ENCODE results near the gene ERFE. TPM values are rescaled to one million over a fixed set of nuclear protein-coding genes. Genes with fewer than 3 reads are reported as not detected.

The ERFE gene
- polyA plus RNA-seq, 1 donor from 2014 or later: not detected

DNA sequence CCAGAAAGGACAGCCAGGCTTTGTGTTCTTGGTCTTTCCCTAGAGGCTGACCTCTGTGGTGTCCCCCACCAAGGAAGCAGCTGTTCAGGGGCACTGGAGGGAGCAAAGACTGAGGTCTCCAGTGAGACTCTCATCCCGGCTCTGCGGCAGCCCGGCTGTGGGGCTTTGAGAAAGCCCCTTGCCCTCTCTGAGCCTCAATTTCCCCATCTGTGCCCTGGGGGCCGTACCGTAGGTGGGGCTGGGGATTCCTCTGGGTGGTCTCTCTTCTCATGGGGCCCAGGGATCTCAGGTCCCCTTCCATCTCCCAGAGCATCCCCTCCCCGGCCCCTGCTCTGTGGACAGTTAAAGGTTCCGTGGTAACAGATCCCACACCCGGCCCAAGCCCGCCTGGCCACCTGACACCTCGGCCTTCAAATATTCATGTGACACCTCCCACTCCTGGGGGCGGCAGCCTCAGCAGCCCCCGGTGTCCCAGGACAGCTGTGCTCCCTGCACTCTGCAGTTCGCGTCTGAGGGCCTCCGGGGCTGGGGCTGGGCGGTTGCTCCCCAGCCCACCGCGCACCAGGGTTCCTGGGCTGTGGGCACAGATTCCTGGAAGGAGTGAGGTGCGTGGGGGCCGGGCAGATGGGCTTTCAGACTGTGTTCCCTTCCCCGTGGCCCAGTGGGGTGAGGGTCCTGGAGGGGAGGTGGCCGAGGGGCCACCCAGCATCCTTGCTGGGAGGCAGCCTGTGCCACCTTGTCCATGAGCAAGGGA lies 35.4 kb upstream of the ERFE start:
- H3F3A ChIP-seq (ENCODE audit: insufficient read depth, low read length, poor library complexity, severe bottlenecking): no peaks in the 10 kb centered on the region
- no peaks in the 10 kb centered on the region for H3K27me3 ChIP-seq (ENCODE audit: insufficient read depth, low read depth, low read length)
- H3K9ac ChIP-seq (ENCODE audit: low read length): no peak overlapping the region
- no peak overlapping the region for H3K4me2 ChIP-seq (ENCODE audit: low read length)
- H3K4me3 ChIP-seq (ENCODE audit: low read length): no peak overlapping the region
- no peaks in the 10 kb centered on the region for H4K20me1 ChIP-seq (ENCODE audit: insufficient read depth)
- H3K27ac ChIP-seq (ENCODE audit: low read length): no peak overlapping the region
- no peaks in the 10 kb centered on the region for H3K9me2 ChIP-seq (ENCODE audit: insufficient read depth, low read length)
- no peak overlapping the region for H2AFZ ChIP-seq (ENCODE audit: low read depth, low read length)
- H3K9me3 ChIP-seq (ENCODE audit: low read length): no peaks in the 10 kb centered on the region
- H3K79me2 ChIP-seq (replicated peaks; ENCODE audit: insufficient read depth, low read length): no peaks in the 10 kb centered on the region
- no peaks in the 10 kb centered on the region for H3K36me3 ChIP-seq (ENCODE audit: insufficient read depth, low read length)
- TF ChIP-seq, protein P1, sequence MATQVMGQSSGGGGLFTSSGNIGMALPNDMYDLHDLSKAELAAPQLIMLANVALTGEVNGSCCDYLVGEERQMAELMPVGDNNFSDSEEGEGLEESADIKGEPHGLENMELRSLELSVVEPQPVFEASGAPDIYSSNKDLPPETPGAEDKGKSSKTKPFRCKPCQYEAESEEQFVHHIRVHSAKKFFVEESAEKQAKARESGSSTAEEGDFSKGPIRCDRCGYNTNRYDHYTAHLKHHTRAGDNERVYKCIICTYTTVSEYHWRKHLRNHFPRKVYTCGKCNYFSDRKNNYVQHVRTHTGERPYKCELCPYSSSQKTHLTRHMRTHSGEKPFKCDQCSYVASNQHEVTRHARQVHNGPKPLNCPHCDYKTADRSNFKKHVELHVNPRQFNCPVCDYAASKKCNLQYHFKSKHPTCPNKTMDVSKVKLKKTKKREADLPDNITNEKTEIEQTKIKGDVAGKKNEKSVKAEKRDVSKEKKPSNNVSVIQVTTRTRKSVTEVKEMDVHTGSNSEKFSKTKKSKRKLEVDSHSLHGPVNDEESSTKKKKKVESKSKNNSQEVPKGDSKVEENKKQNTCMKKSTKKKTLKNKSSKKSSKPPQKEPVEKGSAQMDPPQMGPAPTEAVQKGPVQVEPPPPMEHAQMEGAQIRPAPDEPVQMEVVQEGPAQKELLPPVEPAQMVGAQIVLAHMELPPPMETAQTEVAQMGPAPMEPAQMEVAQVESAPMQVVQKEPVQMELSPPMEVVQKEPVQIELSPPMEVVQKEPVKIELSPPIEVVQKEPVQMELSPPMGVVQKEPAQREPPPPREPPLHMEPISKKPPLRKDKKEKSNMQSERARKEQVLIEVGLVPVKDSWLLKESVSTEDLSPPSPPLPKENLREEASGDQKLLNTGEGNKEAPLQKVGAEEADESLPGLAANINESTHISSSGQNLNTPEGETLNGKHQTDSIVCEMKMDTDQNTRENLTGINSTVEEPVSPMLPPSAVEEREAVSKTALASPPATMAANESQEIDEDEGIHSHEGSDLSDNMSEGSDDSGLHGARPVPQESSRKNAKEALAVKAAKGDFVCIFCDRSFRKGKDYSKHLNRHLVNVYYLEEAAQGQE (IDR thresholded peaks at IDR 0.05; ENCODE audit: borderline replicate concordance): no peak
- TF ChIP-seq TAF1 (IDR thresholded peaks at IDR 0.05; ENCODE audit: low read depth) (no peak), MXI1 (conservative IDR thresholded peaks at IDR 0.05; ENCODE audit: poor library complexity, severe bottlenecking) (no peak), RAD21 (conservative IDR thresholded peaks at IDR 0.05) (no peak), EP300 (conservative IDR thresholded peaks at IDR 0.05; ENCODE audit: poor library complexity, severe bottlenecking) (no peak), POLR2AphosphoS5 (IDR thresholded peaks at IDR 0.05) (no peak), EZH2 (IDR thresholded peaks at IDR 0.05; ENCODE audit: borderline replicate concordance, insufficient read depth, low read length, poor library complexity, severe bottlenecking) (no peak), SMC3 (conservative IDR thresholded peaks at IDR 0.05; ENCODE audit: poor library complexity) (no peak)
- TF ChIP-seq, protein P2, sequence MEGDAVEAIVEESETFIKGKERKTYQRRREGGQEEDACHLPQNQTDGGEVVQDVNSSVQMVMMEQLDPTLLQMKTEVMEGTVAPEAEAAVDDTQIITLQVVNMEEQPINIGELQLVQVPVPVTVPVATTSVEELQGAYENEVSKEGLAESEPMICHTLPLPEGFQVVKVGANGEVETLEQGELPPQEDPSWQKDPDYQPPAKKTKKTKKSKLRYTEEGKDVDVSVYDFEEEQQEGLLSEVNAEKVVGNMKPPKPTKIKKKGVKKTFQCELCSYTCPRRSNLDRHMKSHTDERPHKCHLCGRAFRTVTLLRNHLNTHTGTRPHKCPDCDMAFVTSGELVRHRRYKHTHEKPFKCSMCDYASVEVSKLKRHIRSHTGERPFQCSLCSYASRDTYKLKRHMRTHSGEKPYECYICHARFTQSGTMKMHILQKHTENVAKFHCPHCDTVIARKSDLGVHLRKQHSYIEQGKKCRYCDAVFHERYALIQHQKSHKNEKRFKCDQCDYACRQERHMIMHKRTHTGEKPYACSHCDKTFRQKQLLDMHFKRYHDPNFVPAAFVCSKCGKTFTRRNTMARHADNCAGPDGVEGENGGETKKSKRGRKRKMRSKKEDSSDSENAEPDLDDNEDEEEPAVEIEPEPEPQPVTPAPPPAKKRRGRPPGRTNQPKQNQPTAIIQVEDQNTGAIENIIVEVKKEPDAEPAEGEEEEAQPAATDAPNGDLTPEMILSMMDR (IDR thresholded peaks at IDR 0.05; ENCODE audit: poor library complexity, severe bottlenecking): no peak

DNA sequence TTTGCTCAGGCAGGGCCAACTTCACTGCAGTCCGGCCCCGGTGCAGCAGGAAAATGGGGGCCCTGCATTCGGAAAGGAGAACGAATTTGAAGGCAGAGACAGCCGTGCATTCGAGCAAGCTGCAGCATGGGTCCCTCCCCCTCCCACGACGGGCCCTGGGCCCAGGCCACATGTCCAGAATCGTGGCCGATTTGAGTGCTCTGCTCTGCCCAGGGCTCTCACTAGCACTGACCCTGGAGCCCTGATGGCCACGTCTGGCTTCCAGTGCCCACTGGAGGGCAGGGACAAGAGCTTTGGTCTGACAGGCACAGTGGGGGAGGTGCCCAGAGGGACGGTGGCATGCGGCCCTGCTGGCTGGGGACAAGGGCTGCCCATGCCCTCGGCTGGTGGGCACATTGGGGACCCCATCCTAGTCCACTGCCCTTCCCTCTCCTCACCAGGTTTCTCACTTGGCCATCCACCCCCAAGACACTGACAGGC lies 34.7 kb upstream of the ERFE start:
- Histone ChIP-seq H3K4me2 (ENCODE audit: low read length) (no peak overlapping the region), H3K27ac (ENCODE audit: low read length) (no peak overlapping the region), H3K4me3 (ENCODE audit: low read length) (no peak overlapping the region), H3K36me3 (ENCODE audit: insufficient read depth, low read length) (no peaks in the 10 kb centered on the region), H3F3A (ENCODE audit: insufficient read depth, low read length, poor library complexity, severe bottlenecking) (no peaks in the 10 kb centered on the region), H2AFZ (ENCODE audit: low read depth, low read length) (no peak overlapping the region), H3K79me2 (replicated peaks; ENCODE audit: insufficient read depth, low read length) (no peaks in the 10 kb centered on the region), H3K9me2 (ENCODE audit: insufficient read depth, low read length) (no peaks in the 10 kb centered on the region), H3K27me3 (ENCODE audit: insufficient read depth, low read depth, low read length) (no peaks in the 10 kb centered on the region), H3K9ac (ENCODE audit: low read length) (no peak overlapping the region), H3K9me3 (ENCODE audit: low read length) (no peaks in the 10 kb centered on the region), H4K20me1 (ENCODE audit: insufficient read depth) (no peaks in the 10 kb centered on the region)
- TF ChIP-seq TAF1 (IDR thresholded peaks at IDR 0.05; ENCODE audit: low read depth) (no peak), SMC3 (conservative IDR thresholded peaks at IDR 0.05; ENCODE audit: poor library complexity) (no peak), MXI1 (conservative IDR thresholded peaks at IDR 0.05; ENCODE audit: poor library complexity, severe bottlenecking) (no peak), POLR2AphosphoS5 (IDR thresholded peaks at IDR 0.05) (no peak), EZH2 (IDR thresholded peaks at IDR 0.05; ENCODE audit: borderline replicate concordance, insufficient read depth, low read length, poor library complexity, severe bottlenecking) (no peak), RAD21 (conservative IDR thresholded peaks at IDR 0.05) (no peak), EP300 (conservative IDR thresholded peaks at IDR 0.05; ENCODE audit: poor library complexity, severe bottlenecking) (no peak)
- TF ChIP-seq, protein P1 (IDR thresholded peaks at IDR 0.05; ENCODE audit: borderline replicate concordance): no peak
- TF ChIP-seq, protein P2 (IDR thresholded peaks at IDR 0.05; ENCODE audit: poor library complexity, severe bottlenecking): no peak

All from neural cell (in vitro differentiated cells).